ENCODE data around the gene IARS1. TPM values are rescaled to one million over a fixed set of nuclear protein-coding genes. Genes with fewer than 3 reads are reported as not detected.

The IARS1 gene
- total and polyA plus RNA-seq, 2 experiments from 2014 or later, result 105 to 310 TPM

- Histone ChIP-seq H2AFZ (no peak overlapping the region), H3K4me3 (no peak overlapping the region), H3K4me1 (ENCODE audit: insufficient read depth) (peaks cover 7% of the 10 kb centered on the region; the same call in 1 of the 2 replicates), H3K9me2 (ENCODE audit: insufficient read depth) (no peaks in the 10 kb centered on the region), H3F3A (replicated peaks; ENCODE audit: low read depth) (0 out of 2 replicates have a peak, but pooled peaks cover 2% of the 10 kb centered on the region), H3K4me2 (no peak overlapping the region), H3K36me3 (ENCODE audit: insufficient read depth) (peaks cover 63% of the 10 kb centered on the region), H3K27ac (ENCODE audit: low read depth) (no peak overlapping the region), H3K27me3 (ENCODE audit: insufficient read depth) (no peaks in the 10 kb centered on the region), H3K79me2 (replicated peaks; ENCODE audit: insufficient read depth) (0 out of 2 replicates have a peak, but pooled peaks cover 3% of the 10 kb centered on the region), H4K20me1 (replicated peaks; ENCODE audit: insufficient read depth) (0 out of 2 replicates have a peak, but pooled peaks cover 8% of the 10 kb centered on the region)
- ATAC-seq (no peak), DNase-seq (ENCODE audit: low spot score) (no peak)
- Mint-ChIP-seq H3K27ac (no peak overlapping the region), H3K4me1 (peaks cover 11% of the 10 kb centered on the region; the same call in 2 of the 3 replicates), H3K36me3 (ENCODE audit: low read depth) (peaks cover 61% of the 10 kb centered on the region), H3K27me3 (ENCODE audit: insufficient read depth, low read depth, poor library complexity) (peaks cover 2% of the 10 kb centered on the region), H3K4me3 (no peak overlapping the region), H3K9me3 (no peaks in the 10 kb centered on the region)
- TF ChIP-seq ZNF114 (CRISPR knock-in tag; IDR thresholded peaks at IDR 0.05) (no peak), ETS1 (IDR thresholded peaks at IDR 0.05) (no peak)
Measured at GRCh38 chr9:92299116-92299515, 5.6 kb upstream of the IARS1 start.

DNA sequence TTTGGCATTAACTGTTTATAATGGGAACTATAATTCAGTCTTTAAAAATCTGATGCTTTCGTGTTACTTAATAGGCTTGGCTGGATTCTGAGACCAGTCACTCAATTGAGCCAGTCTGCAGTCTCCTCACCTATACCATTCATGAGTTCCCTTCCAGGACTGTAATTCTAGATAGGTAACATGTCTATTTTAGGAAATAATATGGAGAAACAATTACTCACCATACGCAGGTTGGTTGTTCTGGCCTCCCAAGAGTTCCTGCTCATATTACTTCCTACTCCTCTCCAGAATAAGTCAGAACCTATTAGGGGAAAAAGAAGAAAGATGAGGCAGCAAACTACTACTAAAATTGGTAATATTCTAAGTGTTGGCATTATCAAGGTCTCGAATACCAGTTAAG is 4.5 kb upstream of the IARS1 start:
- peaks cover 7% of the 10 kb centered on the region; the same call in 1 of the 2 replicates for H3K4me1 ChIP-seq (ENCODE audit: insufficient read depth)
- no peak overlapping the region for H3K4me3 ChIP-seq
- no peak for DNase-seq (ENCODE audit: low spot score)
- peaks cover 60% of the 10 kb centered on the region for H3K36me3 ChIP-seq (ENCODE audit: insufficient read depth)
- no peak for ATAC-seq
- Mint-ChIP-seq H3K36me3 (ENCODE audit: low read depth) (peaks cover 59% of the 10 kb centered on the region), H3K4me1 (peaks cover 11% of the 10 kb centered on the region; the same call in 2 of the 3 replicates), H3K4me3 (no peak overlapping the region), H3K27ac (no peak overlapping the region), H3K9me3 (peaks cover 2% of the 10 kb centered on the region; the same call in 2 of the 3 replicates), H3K27me3 (ENCODE audit: insufficient read depth, low read depth, poor library complexity) (peaks cover 10% of the 10 kb centered on the region)
- no peaks in the 10 kb centered on the region for H3K27me3 ChIP-seq (ENCODE audit: insufficient read depth)
- H2AFZ ChIP-seq, result no peak overlapping the region
- H3K79me2 ChIP-seq (replicated peaks; ENCODE audit: insufficient read depth), result peaks cover 7% of the 10 kb centered on the region
- no peaks in the 10 kb centered on the region for H4K20me1 ChIP-seq (replicated peaks; ENCODE audit: insufficient read depth)
- 0 out of 2 replicates have a peak, but pooled peaks cover 3% of the 10 kb centered on the region for H3F3A ChIP-seq (replicated peaks; ENCODE audit: low read depth)
- no peak overlapping the region for H3K27ac ChIP-seq (ENCODE audit: low read depth)
- H3K9me2 ChIP-seq (ENCODE audit: insufficient read depth), result no peaks in the 10 kb centered on the region
- no peak overlapping the region for H3K4me2 ChIP-seq
- TF ChIP-seq NANOG (IDR thresholded peaks at IDR 0.05; ENCODE audit: borderline replicate concordance), result no peak
- TF ChIP-seq EZH2 (IDR thresholded peaks at IDR 0.05; ENCODE audit: low read depth, unreplicated experiment), result no peak
- no peak for TF ChIP-seq POLR2AphosphoS5 (IDR thresholded peaks at IDR 0.05; ENCODE audit: low read depth)
- no peak for TF ChIP-seq ETS1 (IDR thresholded peaks at IDR 0.05)
- no peak for TF ChIP-seq STAT1 (IDR thresholded peaks at IDR 0.05; ENCODE audit: unreplicated experiment)
- TF ChIP-seq, protein P1, sequence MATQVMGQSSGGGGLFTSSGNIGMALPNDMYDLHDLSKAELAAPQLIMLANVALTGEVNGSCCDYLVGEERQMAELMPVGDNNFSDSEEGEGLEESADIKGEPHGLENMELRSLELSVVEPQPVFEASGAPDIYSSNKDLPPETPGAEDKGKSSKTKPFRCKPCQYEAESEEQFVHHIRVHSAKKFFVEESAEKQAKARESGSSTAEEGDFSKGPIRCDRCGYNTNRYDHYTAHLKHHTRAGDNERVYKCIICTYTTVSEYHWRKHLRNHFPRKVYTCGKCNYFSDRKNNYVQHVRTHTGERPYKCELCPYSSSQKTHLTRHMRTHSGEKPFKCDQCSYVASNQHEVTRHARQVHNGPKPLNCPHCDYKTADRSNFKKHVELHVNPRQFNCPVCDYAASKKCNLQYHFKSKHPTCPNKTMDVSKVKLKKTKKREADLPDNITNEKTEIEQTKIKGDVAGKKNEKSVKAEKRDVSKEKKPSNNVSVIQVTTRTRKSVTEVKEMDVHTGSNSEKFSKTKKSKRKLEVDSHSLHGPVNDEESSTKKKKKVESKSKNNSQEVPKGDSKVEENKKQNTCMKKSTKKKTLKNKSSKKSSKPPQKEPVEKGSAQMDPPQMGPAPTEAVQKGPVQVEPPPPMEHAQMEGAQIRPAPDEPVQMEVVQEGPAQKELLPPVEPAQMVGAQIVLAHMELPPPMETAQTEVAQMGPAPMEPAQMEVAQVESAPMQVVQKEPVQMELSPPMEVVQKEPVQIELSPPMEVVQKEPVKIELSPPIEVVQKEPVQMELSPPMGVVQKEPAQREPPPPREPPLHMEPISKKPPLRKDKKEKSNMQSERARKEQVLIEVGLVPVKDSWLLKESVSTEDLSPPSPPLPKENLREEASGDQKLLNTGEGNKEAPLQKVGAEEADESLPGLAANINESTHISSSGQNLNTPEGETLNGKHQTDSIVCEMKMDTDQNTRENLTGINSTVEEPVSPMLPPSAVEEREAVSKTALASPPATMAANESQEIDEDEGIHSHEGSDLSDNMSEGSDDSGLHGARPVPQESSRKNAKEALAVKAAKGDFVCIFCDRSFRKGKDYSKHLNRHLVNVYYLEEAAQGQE (IDR thresholded peaks at IDR 0.05; ENCODE audit: unreplicated experiment), result no peak
- TF ChIP-seq EZH2phosphoT487 (IDR thresholded peaks at IDR 0.05; ENCODE audit: unreplicated experiment), result no peak
- no peak for TF ChIP-seq CREB1 (CRISPR knock-in tag; IDR thresholded peaks at IDR 0.05; ENCODE audit: low read depth)
- TF ChIP-seq, protein P2, sequence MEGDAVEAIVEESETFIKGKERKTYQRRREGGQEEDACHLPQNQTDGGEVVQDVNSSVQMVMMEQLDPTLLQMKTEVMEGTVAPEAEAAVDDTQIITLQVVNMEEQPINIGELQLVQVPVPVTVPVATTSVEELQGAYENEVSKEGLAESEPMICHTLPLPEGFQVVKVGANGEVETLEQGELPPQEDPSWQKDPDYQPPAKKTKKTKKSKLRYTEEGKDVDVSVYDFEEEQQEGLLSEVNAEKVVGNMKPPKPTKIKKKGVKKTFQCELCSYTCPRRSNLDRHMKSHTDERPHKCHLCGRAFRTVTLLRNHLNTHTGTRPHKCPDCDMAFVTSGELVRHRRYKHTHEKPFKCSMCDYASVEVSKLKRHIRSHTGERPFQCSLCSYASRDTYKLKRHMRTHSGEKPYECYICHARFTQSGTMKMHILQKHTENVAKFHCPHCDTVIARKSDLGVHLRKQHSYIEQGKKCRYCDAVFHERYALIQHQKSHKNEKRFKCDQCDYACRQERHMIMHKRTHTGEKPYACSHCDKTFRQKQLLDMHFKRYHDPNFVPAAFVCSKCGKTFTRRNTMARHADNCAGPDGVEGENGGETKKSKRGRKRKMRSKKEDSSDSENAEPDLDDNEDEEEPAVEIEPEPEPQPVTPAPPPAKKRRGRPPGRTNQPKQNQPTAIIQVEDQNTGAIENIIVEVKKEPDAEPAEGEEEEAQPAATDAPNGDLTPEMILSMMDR (conservative IDR thresholded peaks at IDR 0.05; ENCODE audit: low read depth in 2 of 2), result no peak
- no peak for TF ChIP-seq ZNF331 (CRISPR knock-in tag; IDR thresholded peaks at IDR 0.05; ENCODE audit: low read depth)

Data from GM23338 (cell line).